AG04449 (cell line): Measurements from ENCODE around the gene FADS1.

Source experiments
- CTCF ChIA-PET: fragments of 350-600 bp; formaldehyde crosslinking; extraction: SDS; loops from one replicate; lab custom pipeline; 2021; ENCODE audit warnings: antibody characterized with exemption; lab: Yijun Ruan, JAX
- POLR2A ChIA-PET: fragments of 400-600, 350-600 bp; formaldehyde crosslinking; extraction: SDS; loops from one replicate; lab custom pipeline; 2020; ENCODE audit warnings: antibody characterized with exemption, inconsistent platforms; lab: Yijun Ruan, JAX
- DNase-seq: peaks from one replicate; pipeline ENCODE4 v3.0.0-alpha.2; 2010; ENCODE audit warnings: low read depth, low spot score
- H3K4me3 ChIP-seq: 2 replicates; pipeline ENCODE4 v1.5.1; 2011; ENCODE audit warnings: low read depth, mild to moderate bottlenecking, control low read depth, low read length
- TF ChIP-seq, protein P1 (sequence below): IDR thresholded peaks from one replicate; pipeline ENCODE4 v1.5.1; 2011; ENCODE audit warnings: mild to moderate bottlenecking, moderate library complexity, low read length, control low read depth, inconsistent platforms; ENCODE audit not compliant: insufficient read depth; ENCODE audit errors: missing control alignments

Gene FADS1

DNA sequence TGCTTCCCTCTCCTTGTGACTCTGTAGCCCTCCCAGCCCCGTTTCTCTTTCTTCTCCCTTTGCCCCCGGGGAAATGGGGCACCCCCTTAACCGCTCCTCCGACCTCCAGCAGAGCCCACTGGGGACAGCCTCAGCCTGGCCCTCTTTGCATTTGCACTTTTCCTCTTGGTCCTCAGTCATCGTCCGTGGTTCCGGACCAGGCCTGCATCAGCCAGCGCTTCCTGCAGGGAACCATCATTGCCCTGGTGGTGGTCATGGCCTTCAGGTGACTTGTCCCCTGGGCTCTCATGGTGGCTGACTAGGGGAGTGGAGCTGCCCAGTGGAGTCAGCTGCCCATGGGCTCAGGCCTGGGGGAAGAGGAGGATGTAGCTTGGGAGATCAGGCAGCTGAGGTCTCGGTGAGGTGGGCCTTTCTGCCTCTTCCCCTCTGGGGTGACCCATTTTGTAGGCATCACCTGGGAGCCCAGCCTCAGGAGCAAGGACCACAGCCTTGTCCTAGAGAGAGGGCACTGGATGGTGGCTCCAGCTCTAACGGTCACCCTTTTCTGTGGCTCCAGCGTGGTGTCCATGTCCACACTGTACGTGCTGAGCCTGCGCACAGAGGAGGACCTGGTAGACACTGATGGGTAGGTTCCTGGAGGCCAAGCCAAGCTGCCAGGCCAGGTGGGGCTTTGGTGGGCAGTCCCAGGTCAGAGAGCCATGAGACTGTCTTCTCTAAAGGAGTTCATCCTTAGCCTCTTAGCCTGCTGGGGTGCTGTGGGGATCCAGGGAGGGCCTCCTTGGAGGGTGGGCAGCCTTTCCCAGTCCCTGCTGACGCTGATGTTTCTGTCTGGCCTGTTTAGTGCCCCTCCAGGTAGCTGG is 36.9 kb downstream of the FADS1 start:
- DNase-seq: no peak
- H3K4me3 ChIP-seq: no peak overlapping the region
- ChIA-PET POLR2A (no interaction called here), CTCF (interaction anchor here (0.8 to 9.2 kb wide), 6 partner anchors 10 to 328 kb away, joined by 3 to 92 read pairs (median 4); partner anchors contain the start of genes FEN1 and TMEM258)
- TF ChIP-seq, protein P1, sequence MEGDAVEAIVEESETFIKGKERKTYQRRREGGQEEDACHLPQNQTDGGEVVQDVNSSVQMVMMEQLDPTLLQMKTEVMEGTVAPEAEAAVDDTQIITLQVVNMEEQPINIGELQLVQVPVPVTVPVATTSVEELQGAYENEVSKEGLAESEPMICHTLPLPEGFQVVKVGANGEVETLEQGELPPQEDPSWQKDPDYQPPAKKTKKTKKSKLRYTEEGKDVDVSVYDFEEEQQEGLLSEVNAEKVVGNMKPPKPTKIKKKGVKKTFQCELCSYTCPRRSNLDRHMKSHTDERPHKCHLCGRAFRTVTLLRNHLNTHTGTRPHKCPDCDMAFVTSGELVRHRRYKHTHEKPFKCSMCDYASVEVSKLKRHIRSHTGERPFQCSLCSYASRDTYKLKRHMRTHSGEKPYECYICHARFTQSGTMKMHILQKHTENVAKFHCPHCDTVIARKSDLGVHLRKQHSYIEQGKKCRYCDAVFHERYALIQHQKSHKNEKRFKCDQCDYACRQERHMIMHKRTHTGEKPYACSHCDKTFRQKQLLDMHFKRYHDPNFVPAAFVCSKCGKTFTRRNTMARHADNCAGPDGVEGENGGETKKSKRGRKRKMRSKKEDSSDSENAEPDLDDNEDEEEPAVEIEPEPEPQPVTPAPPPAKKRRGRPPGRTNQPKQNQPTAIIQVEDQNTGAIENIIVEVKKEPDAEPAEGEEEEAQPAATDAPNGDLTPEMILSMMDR: no peak

DNA sequence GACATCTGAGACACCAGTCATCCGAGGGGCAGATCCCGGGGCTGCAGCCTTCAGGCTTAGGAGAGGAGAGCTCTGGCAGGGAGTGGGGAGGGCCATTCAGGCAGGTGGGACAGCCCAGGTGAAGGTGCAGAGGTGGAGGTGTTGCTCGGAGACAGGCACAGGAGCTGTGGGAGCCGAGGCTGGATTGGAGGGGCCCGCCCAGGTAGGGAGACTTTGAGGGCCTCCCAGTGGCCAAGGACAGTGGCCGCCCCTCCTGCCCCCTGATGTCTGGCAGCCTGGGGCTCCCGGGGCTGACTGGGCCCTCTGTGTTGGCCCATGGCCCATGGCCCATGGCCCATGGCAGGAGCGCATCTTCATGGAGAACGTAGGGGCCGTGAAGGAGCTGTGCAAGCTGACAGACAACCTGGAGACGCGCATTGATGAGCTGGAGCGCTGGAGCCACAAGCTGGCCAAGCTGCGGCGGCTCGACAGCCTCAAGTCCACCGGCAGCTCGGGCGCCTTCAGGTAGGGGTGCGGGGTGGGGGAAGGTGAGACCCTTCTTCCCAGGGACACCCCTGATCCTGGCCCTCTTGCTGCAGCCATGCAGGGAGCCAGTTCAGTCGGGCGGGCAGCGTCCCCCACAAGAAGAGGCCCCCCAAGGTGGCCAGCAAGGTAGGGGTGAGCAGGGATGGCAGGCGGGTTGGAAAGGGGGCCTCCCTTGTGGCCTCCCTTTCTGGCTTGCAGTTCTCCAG is 37.7 kb downstream of the FADS1 start:
- H3K4me3 ChIP-seq: no peak overlapping the region
- ChIA-PET POLR2A (no interaction called here), CTCF (interaction anchor here (1.4 to 9.2 kb wide), 3 partner anchors 11 to 31 kb away, joined by 4 to 92 read pairs (median 21); partner anchors contain the start of genes FEN1 and TMEM258)
- TF ChIP-seq, protein P1: no peak
- no peak for DNase-seq

DNA sequence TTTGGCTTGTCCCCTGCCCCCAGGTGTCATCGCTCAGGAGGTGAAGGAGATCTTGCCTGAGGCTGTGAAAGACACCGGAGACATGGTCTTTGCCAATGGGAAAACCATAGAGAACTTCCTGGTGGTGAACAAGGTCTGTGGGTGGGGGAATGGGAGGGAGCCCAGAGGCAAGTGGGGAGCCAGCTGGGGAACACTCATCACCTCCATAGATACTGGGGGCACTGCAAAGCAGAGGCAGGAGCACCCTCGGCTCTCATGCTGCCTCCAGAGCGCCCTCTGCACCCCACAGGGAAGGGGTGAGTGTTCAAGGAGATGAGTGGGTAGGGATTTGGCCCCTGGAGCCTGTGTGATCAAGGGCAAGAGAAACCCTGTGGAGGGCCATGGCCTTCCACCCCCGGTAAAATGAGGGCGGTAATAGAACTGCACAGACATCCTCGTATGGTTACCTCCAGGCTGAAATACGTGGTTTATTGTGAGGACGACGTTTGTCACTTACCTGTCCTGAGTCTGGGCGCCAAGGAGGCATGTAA is 38.4 kb downstream of the FADS1 start:
- no peak overlapping the region for H3K4me3 ChIP-seq
- DNase-seq: no peak
- ChIA-PET POLR2A (no interaction called here), CTCF (interaction anchor here (1.4 to 9.2 kb wide), 3 partner anchors 12 to 31 kb away, joined by 4 to 92 read pairs (median 21); partner anchors contain the start of genes FEN1 and TMEM258)
- TF ChIP-seq, protein P1: no peak

DNA sequence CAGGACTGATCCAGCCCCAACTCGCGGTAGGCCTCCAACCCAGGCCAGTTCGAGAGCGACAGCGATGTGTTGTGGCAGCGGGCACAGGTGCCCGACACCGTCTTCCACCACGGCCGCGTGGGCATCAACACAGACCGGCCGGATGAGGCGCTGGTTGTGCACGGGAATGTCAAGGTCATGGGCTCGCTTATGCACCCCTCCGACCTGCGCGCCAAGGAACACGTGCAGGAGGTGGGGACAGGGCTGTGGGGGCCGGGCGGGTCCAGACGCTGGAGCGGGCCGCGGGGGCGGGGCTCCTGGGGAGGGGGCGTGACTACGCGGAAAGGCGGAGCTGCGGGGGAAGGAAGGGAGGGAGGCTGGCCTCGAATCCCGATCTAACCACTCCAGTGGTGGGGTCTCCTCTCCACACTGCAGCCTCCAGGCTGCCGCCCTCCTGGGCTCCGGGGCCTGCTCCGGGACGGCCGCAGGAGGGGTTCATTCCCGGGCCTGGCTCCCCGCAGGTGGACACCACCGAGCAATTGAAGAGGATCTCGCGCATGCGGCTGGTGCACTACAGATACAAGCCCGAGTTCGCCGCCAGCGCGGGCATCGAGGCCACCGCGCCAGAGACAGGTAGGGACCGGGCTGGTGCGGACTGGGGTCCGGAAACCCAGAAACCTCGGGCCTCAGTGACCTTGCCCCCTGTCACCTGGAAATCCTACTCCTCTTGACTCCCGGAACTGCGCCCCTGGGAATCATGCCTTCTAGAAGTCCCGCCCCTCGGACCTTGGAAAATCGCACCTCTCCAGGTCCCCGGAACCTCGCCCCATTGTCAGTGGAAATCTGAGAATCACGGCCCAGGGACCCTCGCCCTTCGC is 39.3 kb downstream of the FADS1 start:
- no peak for DNase-seq
- POLR2A ChIA-PET: no interaction called here
- CTCF ChIA-PET: interaction anchor here (0.7 to 9.2 kb wide), 9 partner anchors 11 to 33 kb away, joined by 3 to 92 read pairs (median 9); partner anchors contain the start of genes FEN1 and TMEM258
- H3K4me3 ChIP-seq: no peak overlapping the region
- TF ChIP-seq, protein P1: no peak

DNA sequence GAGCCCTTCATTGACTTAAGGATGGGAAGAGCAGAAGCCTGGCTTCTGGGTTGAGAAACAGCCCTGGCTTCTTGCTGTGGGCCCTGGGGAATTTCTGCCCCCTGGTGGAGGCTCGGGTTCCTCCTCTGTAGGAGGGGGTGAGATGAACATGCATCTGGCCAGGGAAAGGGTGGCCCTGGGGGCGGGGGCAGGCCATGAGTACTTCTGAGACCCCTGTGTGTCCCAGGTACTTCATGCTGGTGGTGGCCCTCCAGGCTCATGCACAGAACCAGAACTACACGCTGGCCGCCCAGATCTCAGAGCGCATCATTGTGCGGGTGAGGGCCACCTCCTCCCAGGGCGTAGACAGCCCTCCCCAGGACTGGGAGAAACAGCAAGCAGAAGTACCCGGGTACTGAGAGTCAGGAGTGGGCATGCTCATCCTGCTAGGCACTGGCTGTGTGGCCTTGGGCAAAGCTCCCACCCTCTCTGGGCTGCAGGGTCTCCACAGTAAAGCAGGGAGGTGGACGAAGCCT is 40.2 kb downstream of the FADS1 start:
- CTCF ChIA-PET: interaction anchor here (0.7 to 9.2 kb wide), 11 partner anchors 10 to 331 kb away, joined by 3 to 92 read pairs (median 5); partner anchors contain the start of genes FEN1, MYRF and TMEM258
- POLR2A ChIA-PET: no interaction called here
- H3K4me3 ChIP-seq: no peak overlapping the region
- TF ChIP-seq, protein P1: peak; percentile 80
- DNase-seq: no peak
